ENCODE results near the gene USPL1. TPM values are rescaled to one million over a fixed set of nuclear protein-coding genes. Genes with fewer than 3 reads are reported as not detected.
A peak's percentile ranks its signal among the peaks of the same experiment; 100 is the strongest.

The USPL1 gene
- total and polyA plus RNA-seq, 4 donors = 8.5 to 31.9 (median 11.5) TPM

- DNase-seq (peak in 2 of 3 donors; percentile 68 to 76), ATAC-seq (ENCODE audit: insufficient read depth, low FRiP score) (no peak)
- TF ChIP-seq, protein P1, sequence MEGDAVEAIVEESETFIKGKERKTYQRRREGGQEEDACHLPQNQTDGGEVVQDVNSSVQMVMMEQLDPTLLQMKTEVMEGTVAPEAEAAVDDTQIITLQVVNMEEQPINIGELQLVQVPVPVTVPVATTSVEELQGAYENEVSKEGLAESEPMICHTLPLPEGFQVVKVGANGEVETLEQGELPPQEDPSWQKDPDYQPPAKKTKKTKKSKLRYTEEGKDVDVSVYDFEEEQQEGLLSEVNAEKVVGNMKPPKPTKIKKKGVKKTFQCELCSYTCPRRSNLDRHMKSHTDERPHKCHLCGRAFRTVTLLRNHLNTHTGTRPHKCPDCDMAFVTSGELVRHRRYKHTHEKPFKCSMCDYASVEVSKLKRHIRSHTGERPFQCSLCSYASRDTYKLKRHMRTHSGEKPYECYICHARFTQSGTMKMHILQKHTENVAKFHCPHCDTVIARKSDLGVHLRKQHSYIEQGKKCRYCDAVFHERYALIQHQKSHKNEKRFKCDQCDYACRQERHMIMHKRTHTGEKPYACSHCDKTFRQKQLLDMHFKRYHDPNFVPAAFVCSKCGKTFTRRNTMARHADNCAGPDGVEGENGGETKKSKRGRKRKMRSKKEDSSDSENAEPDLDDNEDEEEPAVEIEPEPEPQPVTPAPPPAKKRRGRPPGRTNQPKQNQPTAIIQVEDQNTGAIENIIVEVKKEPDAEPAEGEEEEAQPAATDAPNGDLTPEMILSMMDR (IDR thresholded peaks at IDR 0.05; ENCODE audit: control extremely low read depth, extremely low read depth) = no peak
- Histone ChIP-seq H3K4me1 (ENCODE audit: control insufficient read depth in 5 of 5, insufficient read depth in 5 of 5, low read length in 5 of 5) (peaks cover 0 to 9% (median 0%) of the 10 kb centered on the region in 5 donors), H3K9me3 (ENCODE audit: control insufficient read depth in 4 of 4, insufficient read depth in 3 of 4, low read length in 3 of 4) (no peaks in the 10 kb centered on the region), H3K27me3 (ENCODE audit: control insufficient read depth in 3 of 3, insufficient read depth in 3 of 3, low read length in 2 of 3) (peaks cover 0 to 2% (median 0%) of the 10 kb centered on the region in 3 donors), H3K36me3 (ENCODE audit: control insufficient read depth in 4 of 4, insufficient read depth in 4 of 4, low read length in 4 of 4) (no peaks in the 10 kb centered on the region), H3K9ac (ENCODE audit: insufficient read depth in 1 of 2, low read length in 2 of 2) (no peak overlapping the region), H3K27ac (ENCODE audit: low read depth in 1 of 2, low read length in 1 of 2) (no peak overlapping the region), H3K4me3 (no peak overlapping the region)
- 26 to 53% methylated on average over 3 of the region's 3 CpGs for WGBS, 2 donors
These were observed 90.8 kb downstream of the USPL1 start for GRCh38 chr13:30708541-30708940.

Small RNAs within 50 kb of the gene (small RNA-seq; reads per million reads assigned to genes)
- gene RF00017 (ENCODE audit: low replicate concordance) = not detected

Other genes with a start within 250 kb of the USPL1 start
- gene UBE2L5, start 195.4 kb upstream of the USPL1 start, total RNA-seq = not detected
- gene UBE2L5, start 195.4 kb upstream of the USPL1 start, polyA plus RNA-seq = under 1 TPM in 1 of 2 donors, not detected in 1; 0.06 TPM
- 100 to 1,000 TPM; 210 to 335 TPM for gene HMGB1, start 152.0 kb upstream of the USPL1 start, total RNA-seq
- 100 to 1,000 TPM; 315 to 374 TPM for gene HMGB1, start 152.0 kb upstream of the USPL1 start, polyA plus RNA-seq
- gene ALOX5AP, start 117.6 kb downstream of the USPL1 start, total RNA-seq = 100 to 1,000 TPM in 1 of 2 donors, 10 to 100 TPM in 1; 17.9 to 192 TPM
- gene ALOX5AP, start 117.6 kb downstream of the USPL1 start, polyA plus RNA-seq = 100 to 1,000 TPM in 1 of 2 donors, 10 to 100 TPM in 1; 30.6 to 753 TPM

All from lung (tissue), 13 donors.